ENCODE measurements around the gene MON1B. TPM values are rescaled to one million over a fixed set of nuclear protein-coding genes. Genes with fewer than 3 reads are reported as not detected.

MON1B gene
- total and polyA plus RNA-seq, 2 of the 8 experiments (the other 6 are each of a cell fraction or from before 2014, with no cell fraction given): 20.0 to 45.9 TPM

DNA sequence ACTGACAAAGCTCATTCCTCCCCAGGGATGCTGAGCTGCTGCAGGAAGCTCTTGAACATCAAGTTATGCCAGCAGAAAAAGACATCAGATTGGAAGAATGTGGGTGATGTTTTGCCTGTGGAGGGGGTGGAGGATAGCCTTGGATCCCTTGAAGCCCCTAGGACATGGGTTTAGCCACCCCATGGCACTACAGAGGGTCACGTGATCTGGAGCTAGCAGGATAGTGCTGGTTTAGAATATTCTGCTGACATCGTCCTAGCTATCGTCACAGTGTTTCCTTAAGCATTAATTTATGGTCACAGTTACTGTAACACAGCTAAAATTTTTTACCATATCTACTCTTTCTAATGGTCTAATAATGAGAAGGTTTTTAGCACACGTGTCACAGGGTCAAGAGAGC lies 20.2 kb upstream of the MON1B start:
- ChIA-PET CTCF (ENCODE audit: partially characterized antibody) (interaction anchor here (0.6 to 4.9 kb wide), 64 partner anchors 10 to 1511 kb away, joined by 3 to 46 read pairs (median 4); no protein-coding TSS in a partner anchor), POLR2A (ENCODE audit: partially characterized antibody) (interaction anchor here (0.6 kb wide), 1 partner anchor 229 kb away, joined by 5 read pairs; no protein-coding TSS in a partner anchor)
- Histone ChIP-seq H4K5ac (ENCODE audit: insufficient read length, low read depth, low read length) (no peak overlapping the region), H3K18ac (ENCODE audit: extremely low read depth, low read length) (no peak overlapping the region), H2AFZ (ENCODE audit: low read length) (peak overlapping the region; percentile 49; the same call in 1 of the 2 replicates), H3K36me3 (ENCODE audit: control insufficient read depth in 2 of 4, insufficient read depth in 4 of 4, low read length in 3 of 4) (no peaks in the 10 kb centered on the region), H2BK120ac (replicated peaks; ENCODE audit: low read depth, low read length) (no peak overlapping the region), H3K27ac (ENCODE audit: low read depth, low read length) (no peak overlapping the region), H2AK5ac (ENCODE audit: low read depth, low read length) (no peak overlapping the region), H4K91ac (replicated peaks; ENCODE audit: insufficient read length, low read length) (no peak overlapping the region), H2BK15ac (ENCODE audit: low read length) (no peak overlapping the region), H2BK20ac (ENCODE audit: low read length) (no peak overlapping the region), H3K9me3 (ENCODE audit: insufficient read depth in 2 of 2, low read depth in 1 of 2, low read length in 1 of 2) (no peaks in the 10 kb centered on the region), H3K79me1 (ENCODE audit: low read depth, low read length) (no peaks in the 10 kb centered on the region), H2BK5ac (ENCODE audit: low read depth, low read length) (no peak overlapping the region), H3K4me2 (ENCODE audit: insufficient read depth in 1 of 2, low read depth in 2 of 2, low read length in 2 of 2) (no peak overlapping the region), H3K4ac (replicated peaks; ENCODE audit: insufficient read length, low read depth, low read length) (no peak overlapping the region), H3K23ac (ENCODE audit: insufficient read length) (no peak overlapping the region), H4K8ac (ENCODE audit: extremely low read depth, insufficient read depth, low read length) (no peak overlapping the region), H3K56ac (replicated peaks; ENCODE audit: insufficient read length, low read depth, low read length) (no peak overlapping the region), H3K23me2 (ENCODE audit: low read depth, low read length) (no peaks in the 10 kb centered on the region), H3K4me1 (replicated peaks in 1 of 4; ENCODE audit: control insufficient read depth in 3 of 4, insufficient read depth in 4 of 4, low read length in 3 of 4) (no peaks in the 10 kb centered on the region), H3K4me3 (ENCODE audit: extremely low read depth in 1 of 4, insufficient read depth in 2 of 4, low read depth in 3 of 4, low read length in 4 of 4) (no peak overlapping the region), H2BK12ac (ENCODE audit: low read depth, low read length) (no peak overlapping the region), H3K9ac (replicated peaks in 1 of 4; ENCODE audit: extremely low read depth in 1 of 4, low read depth in 3 of 4, low read length in 3 of 4) (no peak overlapping the region), H3K27me3 (replicated peaks in 1 of 4; ENCODE audit: control insufficient read depth in 3 of 4, extremely low read depth in 1 of 4, insufficient read depth in 3 of 4, low read length in 3 of 4) (no peaks in the 10 kb centered on the region), H3K14ac (ENCODE audit: insufficient read length) (no peak overlapping the region), H3K79me2 (ENCODE audit: control insufficient read depth in 1 of 2, insufficient read depth in 2 of 2, low read length in 2 of 2) (no peaks in the 10 kb centered on the region), H4K20me1 (replicated peaks in 1 of 2; ENCODE audit: control insufficient read depth in 1 of 2, insufficient read depth in 2 of 2, low read length in 2 of 2) (no peaks in the 10 kb centered on the region)
- no peak for TF ChIP-seq CREB1 (IDR thresholded peaks at IDR 0.05)
- no peak for TF ChIP-seq HDAC6 (IDR thresholded peaks at IDR 0.05; ENCODE audit: low read depth, low read length)
- no peak for TF ChIP-seq YY1 (IDR thresholded peaks at IDR 0.05; ENCODE audit: low read depth, low read length)
- no peak for TF ChIP-seq BRCA1 (IDR thresholded peaks at IDR 0.05; ENCODE audit: low read depth, low read length)
- no peak for TF ChIP-seq TEAD4 (IDR thresholded peaks at IDR 0.05; ENCODE audit: low read depth, low read length)
- TF ChIP-seq EP300 (IDR thresholded peaks at IDR 0.05; ENCODE audit: borderline replicate concordance in 1 of 2, low read depth in 2 of 2, low read length in 2 of 2): no peak
- TF ChIP-seq BACH1 (IDR thresholded peaks at IDR 0.05; ENCODE audit: low read length): no peak
- TF ChIP-seq RNF2 (IDR thresholded peaks at IDR 0.05; ENCODE audit: borderline replicate concordance, low read depth, low read length, missing control alignments, poor library complexity, severe bottlenecking): no peak
- TF ChIP-seq KDM5A (IDR thresholded peaks at IDR 0.05; ENCODE audit: low read length): no peak
- no peak for TF ChIP-seq GABPA (IDR thresholded peaks at IDR 0.05; ENCODE audit: borderline replicate concordance, insufficient read depth, low read length)
- no peak for DNase-seq (ENCODE audit: low read depth in 1 of 2, low spot score in 2 of 2)
- FAIRE-seq: no peak
- 74% methylated on average over 4 of the region's 4 CpGs; no CpG with 5 or more reads in 1 of the 2 experiments for WGBS, 2 experiments (ENCODE audit: extremely low coverage in 1 of 2, insufficient coverage in 1 of 2, insufficient read length in 1 of 2, insufficient replicate concordance in 2 of 2, low coverage in 1 of 2, low lambda C conversion rate in 2 of 2, missing lambda C conversion rate in 1 of 2)
